Suppressor macrophage treated with lipopolysaccharide for 1 hour (primary cell): ENCODE measurements around the gene LCLAT1.
A peak's percentile ranks its signal among the peaks of the same experiment; 100 is the strongest.

Source experiments
- DNase-seq, 3 donors: peaks; one replicate each; pipeline ENCODE4 v3.0.0-alpha.2; 2020 to 2022

Gene LCLAT1

DNA sequence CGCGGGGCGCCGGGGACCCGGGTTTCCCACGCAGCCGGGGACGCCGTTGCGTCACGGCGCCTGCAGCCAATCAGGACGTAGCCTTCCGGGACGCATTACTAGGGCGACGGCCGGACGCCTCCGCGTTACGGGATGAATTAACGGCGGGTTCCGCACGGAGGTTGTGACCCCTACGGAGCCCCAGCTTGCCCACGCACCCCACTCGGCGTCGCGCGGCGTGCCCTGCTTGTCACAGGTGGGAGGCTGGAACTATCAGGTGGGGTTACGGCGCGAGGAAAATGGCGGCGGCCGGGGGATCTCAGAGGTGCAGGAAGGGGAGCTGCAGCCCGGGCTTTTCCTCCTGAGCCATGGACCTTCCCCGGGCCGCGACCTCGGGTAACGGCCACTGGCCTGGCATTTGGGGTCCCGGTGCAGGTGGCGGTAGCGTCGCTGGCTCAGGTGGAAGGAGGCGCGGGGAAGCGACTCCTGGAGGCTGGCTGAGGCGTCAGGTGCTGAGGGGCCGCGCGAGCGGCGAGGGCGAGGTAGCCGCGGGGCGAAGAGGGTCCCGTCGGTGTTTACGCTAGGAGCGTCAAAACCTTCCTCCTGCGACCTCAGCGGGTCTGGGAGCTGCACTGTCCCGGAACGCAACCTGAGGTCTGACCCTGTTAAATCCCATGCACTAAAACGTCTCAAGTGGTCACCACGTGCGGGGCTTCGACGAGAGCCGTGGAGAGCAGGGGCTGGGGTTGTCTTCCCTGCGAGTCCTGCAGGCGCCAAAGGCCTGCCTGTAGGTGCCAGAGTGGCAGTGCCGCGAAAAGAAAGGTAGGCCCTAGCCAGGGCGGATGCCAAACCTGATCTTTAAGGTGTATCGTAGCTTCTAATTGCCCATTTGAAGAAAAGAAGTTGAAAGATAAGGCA lies at the start of gene LCLAT1:
TSS of gene LCLAT1 (plus strand) at position 98 of the 897 bp plus-strand sequence. CDS start 78,345 bp downstream, outside the sequence.
- DNase-seq: peak; percentile 90 to 94 (median 91)

DNA sequence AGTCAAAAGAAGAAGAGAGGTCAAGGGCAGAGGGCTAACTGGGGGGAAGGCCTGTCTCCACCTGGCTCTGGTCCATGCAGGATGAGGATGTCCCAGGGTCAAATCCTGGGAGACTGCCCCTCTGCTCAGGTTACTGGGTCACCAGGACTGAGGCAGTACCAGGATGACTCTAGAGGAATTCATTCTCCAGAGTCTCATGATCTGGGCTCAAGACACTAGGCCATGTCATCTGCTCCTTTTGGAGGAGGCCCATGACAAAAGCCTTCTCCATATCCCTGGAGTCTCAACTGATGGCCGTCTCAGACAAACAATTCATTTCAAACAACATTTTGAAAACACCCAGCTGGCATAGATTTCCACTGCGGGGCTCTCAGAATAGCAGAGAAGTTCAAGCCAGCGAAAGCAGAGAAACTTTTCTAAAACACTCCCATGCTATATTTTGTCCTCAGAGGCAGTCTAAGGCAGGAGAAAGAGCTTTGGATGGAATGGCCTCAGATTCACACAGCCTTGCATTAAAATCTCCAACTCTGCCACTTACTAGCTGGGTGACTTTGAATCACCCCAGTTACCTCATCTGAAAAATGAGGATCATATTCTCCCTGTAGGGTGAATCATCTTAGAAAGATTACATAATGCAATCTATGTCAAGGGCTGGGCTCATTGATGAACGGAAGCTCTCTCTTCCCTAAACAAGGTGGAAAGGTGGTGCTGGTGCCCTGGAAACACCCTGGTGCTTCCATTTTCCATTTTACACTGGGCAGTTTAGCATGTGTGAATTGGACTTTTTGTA lies 48.8 kb upstream of the LCLAT1 start:
- DNase-seq: peak; percentile 59 to 83 (median 64)

DNA sequence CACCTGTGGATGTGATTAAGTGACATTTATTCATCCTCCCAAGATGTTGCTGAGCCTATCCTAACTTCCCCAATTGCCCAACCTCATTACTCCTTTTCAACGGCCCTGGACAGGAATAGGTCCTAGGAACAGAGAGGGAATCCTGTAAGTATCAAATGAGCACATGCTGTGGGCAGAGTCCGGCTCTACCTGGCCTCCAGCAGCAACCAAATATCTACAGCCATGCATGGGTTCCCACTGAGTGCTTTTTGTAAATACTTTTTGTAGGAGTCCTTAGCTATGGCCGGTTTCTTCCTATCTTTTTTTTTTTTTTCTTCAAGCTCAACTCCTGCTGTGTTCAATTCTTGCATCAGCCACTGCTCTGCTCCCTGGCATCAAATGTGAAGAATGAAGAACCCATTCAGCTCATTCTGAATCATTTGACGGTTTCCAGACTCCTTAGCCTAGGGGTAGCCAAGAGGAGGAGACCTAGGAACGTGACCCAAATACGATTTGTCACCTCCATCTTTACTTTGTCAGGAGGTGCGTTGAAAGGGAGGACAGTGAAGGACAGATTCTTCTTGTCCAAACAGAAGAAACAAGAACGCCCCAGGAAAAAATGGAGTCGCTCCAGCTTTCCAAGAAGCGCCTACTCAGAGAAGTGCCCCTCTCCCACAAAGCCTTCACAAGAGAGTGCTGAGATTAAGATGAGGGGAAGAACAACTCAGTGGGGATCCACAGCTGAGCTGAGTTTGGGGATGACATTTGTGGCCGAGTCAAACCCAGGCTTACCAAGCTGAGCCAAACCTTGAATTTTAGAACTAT lies 46.7 kb upstream of the LCLAT1 start:
- DNase-seq: no peak

- no peak for DNase-seq
Measured at GRCh38 chr2:30402441-30403182, 44.4 kb upstream of the LCLAT1 start.

DNA sequence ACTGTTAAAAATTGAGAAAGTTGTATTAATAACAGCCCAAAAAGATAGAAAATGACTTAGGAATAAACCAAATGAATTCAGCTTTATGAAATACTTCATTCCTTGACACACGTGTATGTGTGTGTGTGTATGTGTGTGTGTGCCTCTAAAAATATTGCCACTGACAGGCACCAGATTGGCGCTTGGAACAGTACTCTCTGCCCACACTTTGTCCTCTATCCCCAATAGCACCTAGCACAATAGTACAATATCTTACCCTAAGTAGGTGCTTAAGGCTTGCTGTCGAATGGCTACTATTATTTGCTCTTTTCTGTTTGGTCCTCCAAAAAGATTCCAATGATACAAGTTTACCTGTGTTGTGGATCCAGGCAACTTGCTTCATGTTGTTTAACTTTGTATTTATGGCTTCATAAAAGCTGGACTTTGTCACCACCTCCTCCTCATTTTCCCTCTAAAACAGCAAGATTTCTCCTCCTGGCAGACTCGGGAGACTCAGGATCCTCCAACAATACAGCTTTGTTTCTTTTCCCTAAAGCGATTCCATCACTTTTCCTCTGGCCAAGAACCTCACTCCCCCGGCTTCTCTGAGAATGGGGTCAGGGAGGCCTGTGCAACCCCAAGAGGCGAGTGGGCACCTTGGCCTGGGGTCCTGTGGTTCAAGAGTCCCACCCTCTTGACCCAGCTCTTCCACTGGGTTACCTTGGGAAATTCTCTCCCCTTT lies 43.3 kb upstream of the LCLAT1 start:
- no peak for DNase-seq

DNA sequence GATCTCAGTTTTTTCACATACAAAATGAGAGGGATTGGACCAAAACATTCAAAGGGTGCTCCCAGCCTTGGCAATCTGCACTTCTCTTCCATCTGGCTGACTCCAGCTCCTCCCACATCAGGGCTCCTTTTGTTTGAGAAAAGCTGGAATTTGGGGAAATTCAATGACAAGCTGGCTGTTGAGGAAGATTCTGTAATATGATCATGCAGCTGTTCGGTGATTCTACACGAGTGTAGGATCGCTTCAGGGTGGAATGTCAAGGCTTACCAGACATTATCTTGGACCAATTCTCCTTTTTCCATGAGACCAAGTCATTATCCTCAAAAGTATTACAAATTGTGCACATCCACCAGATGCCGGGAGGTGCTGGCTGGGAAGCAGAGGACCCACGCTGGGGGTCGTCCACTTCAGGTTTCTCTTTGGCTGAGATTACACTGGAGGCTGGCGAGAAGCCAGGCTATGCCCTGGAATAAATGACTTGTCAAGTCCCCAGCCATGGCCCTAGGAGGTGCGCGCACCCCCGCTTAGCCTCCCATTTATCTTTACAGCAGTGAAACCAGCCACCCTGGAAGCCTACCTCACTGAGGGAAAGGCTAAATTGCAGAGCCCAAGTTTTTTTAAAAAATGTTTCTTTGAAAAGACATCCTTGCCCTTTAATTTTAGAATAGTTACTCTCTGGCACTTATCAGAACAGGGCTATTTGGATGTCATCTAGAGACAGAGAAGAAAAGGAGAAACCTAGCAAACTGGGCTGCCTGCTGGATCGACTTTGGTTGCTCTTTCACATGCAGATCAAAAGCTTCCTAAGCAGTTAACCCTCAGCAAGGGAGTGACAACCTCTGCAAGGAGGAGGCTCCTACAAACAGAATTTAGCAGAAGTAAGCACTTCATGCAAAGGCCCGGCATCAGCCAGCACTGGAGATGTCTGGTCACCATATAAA lies 42.5 kb upstream of the LCLAT1 start:
- no peak for DNase-seq

DNA sequence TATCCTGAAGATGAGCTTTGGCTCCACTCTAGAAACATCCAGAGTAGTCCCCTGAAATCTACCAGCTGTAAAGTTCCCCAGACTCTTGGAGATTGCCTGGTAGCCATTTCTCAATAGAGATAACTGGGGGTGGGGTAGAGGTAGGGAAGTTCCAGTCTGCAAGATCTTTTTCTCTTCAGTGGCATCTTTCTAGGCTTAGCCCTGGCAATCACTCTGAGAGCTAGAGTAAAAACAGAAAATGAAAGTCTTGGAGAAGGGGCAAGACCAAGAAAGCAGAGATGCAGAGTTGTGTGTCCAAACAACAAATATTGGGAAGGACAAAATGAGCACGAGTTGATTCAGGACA lies 41.8 kb upstream of the LCLAT1 start:
- DNase-seq: peak; percentile 42 to 68 (median 67)

DNA sequence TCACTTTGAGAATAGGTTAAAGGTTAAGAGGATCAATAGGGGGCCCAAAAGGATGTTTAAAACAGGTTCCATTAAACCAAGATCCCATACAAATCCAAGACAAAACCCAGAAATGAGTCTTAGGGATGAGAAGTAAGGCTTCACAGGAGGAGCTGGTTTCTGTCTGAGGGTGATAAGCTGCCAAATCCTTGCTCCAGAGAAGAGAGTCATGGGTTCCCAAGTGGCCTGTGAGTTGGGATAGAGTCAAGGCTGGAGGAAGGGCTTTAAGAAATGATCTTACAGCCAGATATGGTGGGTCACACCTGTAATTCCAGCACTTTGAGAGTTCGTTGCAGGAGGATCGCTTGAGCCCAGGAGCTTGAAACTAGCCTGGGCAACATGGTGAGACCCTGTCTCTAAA lies 40.2 kb upstream of the LCLAT1 start:
- no peak for DNase-seq

GRCh38 chr2:30408961-30409387 lies 38.1 kb upstream of the LCLAT1 start:
- DNase-seq: no peak

DNA sequence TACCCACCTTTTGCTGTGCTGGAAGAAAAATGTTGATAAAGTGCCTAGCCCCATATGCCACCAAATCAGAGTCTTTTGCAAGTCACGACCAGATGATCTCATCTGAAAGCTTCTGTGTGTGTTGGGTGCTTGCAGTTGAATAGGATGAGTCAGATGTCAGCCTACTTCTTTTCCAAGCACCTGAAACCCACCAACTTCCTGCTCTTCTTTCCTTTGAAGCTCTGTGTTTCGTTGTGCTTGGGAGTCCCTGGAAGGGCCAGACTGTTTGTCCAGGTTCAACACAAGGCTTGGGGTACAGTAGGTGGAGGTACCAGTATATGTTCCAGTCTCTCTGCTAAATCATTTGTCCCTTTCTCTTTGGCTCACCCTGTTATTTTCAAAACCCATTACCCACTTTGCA lies 36.8 kb upstream of the LCLAT1 start:
- DNase-seq: peak; percentile 44 to 59 (median 54)

- no peak for DNase-seq
Measured at GRCh38 chr2:30412047-30412683, 34.9 kb upstream of the LCLAT1 start.

DNA sequence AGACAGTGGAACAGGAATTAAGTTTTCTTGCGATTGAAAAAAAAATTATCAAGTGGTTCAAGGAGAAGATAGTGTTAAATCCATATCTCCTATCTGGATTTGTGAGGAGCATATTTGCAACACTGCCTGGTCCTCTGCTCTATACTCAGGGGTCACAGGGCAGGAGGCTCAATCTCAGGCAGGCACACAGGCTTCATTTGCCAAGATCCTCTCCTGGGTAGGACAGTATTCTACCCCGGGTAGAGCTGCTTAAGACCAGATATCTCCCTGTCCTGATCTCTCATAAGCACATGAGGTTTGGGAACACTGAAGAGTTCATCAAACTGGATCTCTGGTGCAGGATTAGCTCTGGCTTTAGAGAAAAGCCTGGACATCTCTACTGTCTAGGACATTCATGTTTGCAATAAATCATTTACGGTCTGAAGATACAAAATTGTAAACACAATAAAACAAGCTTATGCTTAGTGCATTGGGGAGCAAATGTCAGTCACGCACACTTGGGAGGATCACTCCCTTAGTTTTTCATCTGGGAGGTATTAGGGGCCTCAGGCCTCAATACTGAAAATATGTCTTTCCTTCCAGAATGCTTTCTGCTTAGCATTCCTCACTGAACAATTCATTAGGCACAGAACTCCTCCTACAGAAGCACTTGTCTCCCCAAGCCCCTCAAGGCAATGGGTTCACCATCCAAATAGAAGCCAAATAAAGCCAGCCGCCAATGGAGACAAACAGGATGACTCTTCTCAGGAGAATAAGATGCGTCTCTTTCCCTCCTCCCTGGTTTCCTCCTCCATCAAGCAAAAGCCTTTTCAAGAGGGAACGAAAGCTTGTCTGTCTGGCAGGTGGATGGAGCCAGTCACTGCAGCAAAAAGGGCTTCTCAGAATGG lies 34.1 kb upstream of the LCLAT1 start:
- no peak for DNase-seq

GRCh38 chr2:30414961-30415360 lies 32.1 kb upstream of the LCLAT1 start:
- DNase-seq: no peak

- DNase-seq: peak in 2 of 3 donors; percentile 14 to 36
Measured at GRCh38 chr2:30417253-30417652, 29.8 kb upstream of the LCLAT1 start.

GRCh38 chr2:30421026-30421603 lies 25.9 kb upstream of the LCLAT1 start:
- no peak for DNase-seq

DNA sequence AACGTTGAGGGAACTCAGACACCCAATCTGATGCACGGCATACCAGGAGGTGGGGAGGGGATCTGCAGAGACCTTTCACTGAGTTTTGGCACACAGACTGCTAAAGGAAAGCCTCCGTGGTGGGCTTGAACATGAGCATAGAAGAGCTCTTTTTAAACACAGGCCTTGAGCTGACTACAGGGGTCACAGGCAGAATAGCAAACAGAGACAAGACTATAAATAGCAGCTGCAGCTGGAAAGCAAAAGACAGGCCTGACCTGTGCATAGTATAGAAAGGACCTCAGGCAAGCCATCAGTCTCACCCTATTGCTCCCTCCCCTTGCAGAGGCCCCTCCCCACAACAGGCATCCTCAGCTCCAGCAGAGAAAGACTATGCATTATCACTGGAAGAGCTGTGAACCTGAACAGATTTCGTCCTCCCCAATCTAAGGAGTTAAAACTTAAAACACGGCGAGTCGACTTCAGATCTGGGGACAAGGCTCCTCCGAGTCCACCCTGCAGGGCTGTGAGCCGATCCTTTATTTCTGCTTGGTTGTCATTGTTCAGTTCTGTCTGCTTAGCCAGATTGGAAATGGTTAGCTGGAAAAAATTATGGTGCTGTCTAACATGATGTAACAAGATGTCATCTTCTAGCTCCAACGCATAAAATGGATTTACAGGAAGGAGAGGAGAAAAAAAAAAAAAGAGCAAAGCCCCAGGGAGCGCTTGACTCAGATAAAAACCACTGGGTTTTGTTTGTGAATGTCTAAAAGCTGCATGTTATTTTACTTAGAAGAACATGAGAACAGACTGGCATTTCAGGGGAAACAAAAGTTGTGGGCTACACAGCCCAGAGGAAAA lies 25.2 kb upstream of the LCLAT1 start:
- no peak for DNase-seq

GRCh38 chr2:30422444-30423040 lies 24.5 kb upstream of the LCLAT1 start:
- peak; percentile 29 to 43 (median 38) for DNase-seq
